Heart left ventricle (tissue), 13 donors: ENCODE data around the gene NR3C1.

Experiments
- CTCF ChIP-seq, 12 donors: fragments of 200-600 bp; sonication (generic) in 4 of 12; IDR thresholded peaks; one replicate each; pipeline versions ENCODE4 v1.5.0 to v1.8.0; 2018 to 2022; ENCODE audit warnings: antibody characterized with exemption in 12 of 12, mild to moderate bottlenecking in 5 of 12
- POLR2A ChIP-seq, 2 donors: fragments of 450-650 bp; IDR thresholded peaks; one replicate each; pipeline ENCODE4 v1.6.1; 2017; ENCODE audit warnings: antibody characterized with exemption in 2 of 2, mild to moderate bottlenecking in 2 of 2, moderate library complexity in 2 of 2
- donor health status: ischemic (EF 13 %, LVEDD 7.1; RV severe dilation, severe dysfunction).
- donor health status: DM: no; HTN: yes; CAD: no.
- donor health status: DM: no; HTN: no; CAD: no.
- donor health status: ischemic (EF 25% LVEDD 6.9; RV normal size, moderate dysfunction).
- donor health status: ischemic (EF 25% LVEDD 5.7; RV mildly dilated, moderate dysfunction).
- donor health status: ischemic (EF 35%, LVEDD 5.7; RV mildly dilated, moderate dysfunction).
- donor health status: nonischemic (EF 11% LVEDD 7.7; RV severe dilation, severe dysfunction).
- donor health status: DM: yes; HTN: yes; CAD: no.
- donor health status: PGD.
- donor health status: ischemic (EF 29% LVEDD 5.4; RV normal size, mild dysfunction).
- donor health status: nonischemic (EF 23%, LVEDD 6.1; RV moderate dilation, normal function).

- TF ChIP-seq CTCF (IDR thresholded peaks at IDR 0.05) (no peak), POLR2A (IDR thresholded peaks at IDR 0.05) (no peak)
Observed at GRCh38 chr5:143248822-143249579, 154.5 kb downstream of the NR3C1 start.
